Thyroid gland (tissue), 4 donors: ENCODE measurements around the gene CASP10.

Experiments used
- CTCF ChIP-seq, 6 experiments: fragments of 200-600 bp in 3 of 6; fragments of 450-650 bp in 3 of 6; sonication (generic) in 3 of 6; IDR thresholded peaks; one replicate each; pipeline ENCODE4 v1.5.1; 2016 to 2019; ENCODE audit warnings: antibody characterized with exemption in 6 of 6, mild to moderate bottlenecking in 2 of 6, inconsistent platforms in 1 of 6, moderate library complexity in 1 of 6
- POLR2A ChIP-seq, 2 donors: fragments of 450-650 bp; IDR thresholded peaks; one replicate each; pipeline ENCODE4 v1.6.1; 2017; ENCODE audit warnings: antibody characterized with exemption in 2 of 2, mild to moderate bottlenecking in 2 of 2, moderate library complexity in 1 of 2

- TF ChIP-seq CTCF (IDR thresholded peaks at IDR 0.05) (no peak), POLR2A (IDR thresholded peaks at IDR 0.05) (no peak)
Measured at GRCh38 chr2:201186982-201187381, 4.0 kb downstream of the CASP10 start.
